Activated T-cell treated with anti-CD3 and anti-CD28 coated beads for 4 hours (primary cell): ENCODE results near the gene DIMT1.

Source experiments
- DNase-seq: peaks from one replicate; pipeline ENCODE4 v3.0.0-alpha.2; 2020

Gene DIMT1

DNA sequence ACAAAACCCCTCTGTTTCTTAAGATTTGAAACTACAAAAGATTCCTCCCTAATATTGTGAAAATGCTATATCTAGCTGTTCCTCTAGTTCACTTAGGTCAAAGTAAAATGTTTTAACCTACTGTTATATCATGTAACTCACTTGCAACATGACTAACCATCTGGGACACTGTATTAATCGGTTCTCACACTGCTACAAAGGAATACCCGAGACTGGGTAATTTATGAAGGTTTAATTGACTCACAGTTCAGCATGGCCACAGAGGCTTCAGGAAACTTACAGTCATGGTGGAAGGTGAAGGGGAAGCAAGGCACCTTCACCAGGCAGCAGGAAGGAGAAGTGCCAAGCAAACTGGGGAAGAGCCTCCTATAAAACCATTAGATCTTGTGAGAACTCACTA lies 34.7 kb downstream of the DIMT1 start:
- no peak for DNase-seq

DNA sequence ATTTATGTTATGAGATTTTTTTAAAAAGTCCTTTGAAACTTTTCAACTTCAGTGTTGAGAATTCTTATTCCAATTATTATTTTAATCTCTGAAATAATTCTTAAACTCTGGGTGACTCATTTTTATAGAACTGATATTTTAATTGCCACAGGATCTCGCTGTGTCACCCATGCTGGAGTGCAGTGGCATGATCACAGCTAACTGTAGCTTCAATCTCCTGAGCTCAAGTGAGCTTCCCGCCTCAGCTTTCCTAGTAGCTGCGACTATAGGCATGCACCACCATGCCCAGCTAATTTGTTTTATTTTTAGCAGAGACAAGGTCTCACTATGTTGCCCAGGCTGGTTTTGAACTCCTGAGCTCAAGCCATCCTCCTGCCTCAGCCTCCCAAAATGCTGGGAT lies 41.0 kb downstream of the DIMT1 start:
- no peak for DNase-seq

DNA sequence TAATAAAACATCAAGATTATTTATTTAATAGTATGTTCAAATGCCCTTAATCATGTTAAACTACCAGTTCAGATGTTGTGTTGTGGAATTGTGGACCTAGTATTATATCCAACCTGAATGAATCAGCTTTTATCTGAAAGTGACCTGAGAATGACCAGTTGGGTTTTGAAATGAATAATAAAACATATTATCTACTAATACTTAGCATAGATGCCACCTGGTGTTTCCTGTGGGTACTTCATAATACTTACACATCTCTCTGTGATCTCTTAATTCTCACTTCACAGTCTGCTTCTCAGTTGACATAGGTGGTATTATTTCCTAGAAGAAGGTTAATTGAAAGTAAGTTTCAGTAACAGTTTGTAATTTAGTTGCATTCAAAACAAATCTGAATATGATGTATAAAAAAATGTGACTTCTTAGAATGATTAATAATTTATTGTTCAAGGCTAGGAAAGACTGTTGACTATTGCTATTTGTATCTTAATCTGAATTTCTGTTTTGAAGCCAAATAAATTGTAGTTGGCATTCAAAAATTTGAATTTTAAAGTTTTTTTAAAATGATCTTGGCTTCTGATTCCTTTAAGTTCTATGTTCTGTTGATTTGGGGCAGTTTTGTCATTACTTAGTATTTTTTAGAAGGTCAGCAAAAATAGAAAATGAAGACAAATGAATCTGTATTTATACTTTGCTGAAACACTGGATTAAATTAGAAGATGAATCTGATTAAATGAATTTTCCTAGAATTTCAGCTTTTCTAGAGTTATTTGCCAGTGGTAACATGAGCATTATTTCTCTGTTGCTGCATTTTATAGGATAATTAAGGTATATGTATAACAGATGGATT lies 49.5 kb downstream of the DIMT1 start:
- no peak for DNase-seq

DNA sequence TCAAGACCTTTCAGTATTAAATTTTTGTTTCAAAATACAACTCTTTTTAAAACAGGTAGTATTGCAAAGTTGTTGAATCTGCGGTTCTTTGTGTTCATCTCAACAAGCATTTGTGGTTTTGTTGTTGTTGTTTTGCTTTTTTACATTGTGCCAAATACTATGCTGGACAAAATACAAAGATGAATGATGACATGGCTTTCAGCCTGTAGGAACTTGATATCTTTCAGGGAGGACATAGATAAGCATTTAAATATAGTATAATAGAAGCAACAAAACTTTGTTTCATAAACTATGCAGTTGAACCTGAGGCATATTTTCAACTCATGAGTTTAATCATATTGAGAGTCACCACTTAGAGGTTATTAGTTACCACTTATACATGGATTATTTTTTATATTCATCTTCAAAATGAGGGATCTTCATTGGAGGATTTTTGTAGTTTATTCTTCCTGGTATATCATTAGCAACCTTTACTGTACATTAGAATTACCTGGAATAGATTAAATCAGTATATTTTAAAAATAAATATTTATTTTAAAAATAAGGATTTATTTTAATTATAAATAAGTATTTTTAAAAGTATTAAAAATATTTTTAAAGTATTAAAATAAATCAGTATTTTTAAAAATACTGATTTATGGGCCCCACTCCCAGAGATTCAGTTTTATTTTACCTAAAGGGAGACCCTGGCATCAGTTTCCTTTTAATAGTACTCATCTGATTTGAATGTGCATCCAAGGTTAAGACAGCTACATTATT lies 54.8 kb downstream of the DIMT1 start:
- no peak for DNase-seq

DNA sequence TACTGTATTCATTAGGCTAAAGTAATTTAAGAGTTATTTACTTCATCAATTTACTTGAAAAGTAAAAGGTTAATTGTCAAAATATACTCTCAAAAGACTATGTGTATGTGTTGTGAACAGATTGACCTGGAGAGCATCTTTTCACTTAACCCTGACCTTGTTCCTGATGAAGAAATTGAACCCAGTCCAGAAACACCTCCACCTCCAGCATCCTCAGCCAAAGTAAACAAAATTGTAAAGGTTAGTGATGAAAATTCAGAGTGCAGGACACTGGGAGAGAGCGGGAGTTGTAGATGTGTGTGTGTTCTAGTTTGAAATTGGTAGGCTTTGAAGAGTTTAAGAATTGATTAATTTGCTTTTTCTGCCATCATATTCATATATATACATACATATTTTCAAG lies 55.8 kb downstream of the DIMT1 start:
- no peak for DNase-seq

DNA sequence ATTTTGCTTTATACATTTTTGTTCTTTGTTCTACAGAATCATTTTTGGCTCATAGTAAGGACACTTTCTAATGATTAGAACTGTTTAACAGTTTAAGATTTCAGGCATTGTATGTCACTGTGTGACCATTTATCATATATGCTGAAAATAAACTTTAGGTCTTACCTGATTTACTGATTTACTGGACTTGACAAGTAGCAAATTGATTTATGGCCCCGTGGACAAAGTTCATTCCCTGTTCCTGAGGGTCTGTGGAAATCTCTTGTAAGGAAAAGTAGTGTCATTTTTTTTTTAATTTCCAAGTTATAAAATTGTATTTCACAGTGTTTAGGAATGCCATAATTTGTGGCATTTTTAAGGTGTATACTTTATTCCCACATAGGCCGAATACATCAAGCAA lies 57.0 kb downstream of the DIMT1 start:
- DNase-seq: no peak

DNA sequence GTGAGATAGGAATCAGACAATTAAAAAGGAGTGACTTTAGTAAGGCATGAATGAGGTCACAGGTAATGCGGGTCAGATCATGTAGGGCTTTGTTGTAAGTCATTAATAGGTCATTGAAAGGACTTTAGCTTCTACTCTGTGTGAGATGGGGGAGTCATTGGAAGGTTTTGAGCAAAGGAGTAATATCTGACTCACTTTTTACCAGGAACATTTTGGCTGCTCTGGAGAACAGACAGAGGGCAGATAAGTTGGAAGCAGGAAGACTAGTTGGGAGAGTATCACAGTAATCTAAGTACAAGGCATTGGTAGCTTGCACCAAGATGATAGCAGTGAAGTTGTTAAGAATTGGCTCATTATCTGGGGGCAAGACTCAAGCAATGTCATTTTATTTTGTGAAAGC lies 60.3 kb downstream of the DIMT1 start:
- no peak for DNase-seq

DNA sequence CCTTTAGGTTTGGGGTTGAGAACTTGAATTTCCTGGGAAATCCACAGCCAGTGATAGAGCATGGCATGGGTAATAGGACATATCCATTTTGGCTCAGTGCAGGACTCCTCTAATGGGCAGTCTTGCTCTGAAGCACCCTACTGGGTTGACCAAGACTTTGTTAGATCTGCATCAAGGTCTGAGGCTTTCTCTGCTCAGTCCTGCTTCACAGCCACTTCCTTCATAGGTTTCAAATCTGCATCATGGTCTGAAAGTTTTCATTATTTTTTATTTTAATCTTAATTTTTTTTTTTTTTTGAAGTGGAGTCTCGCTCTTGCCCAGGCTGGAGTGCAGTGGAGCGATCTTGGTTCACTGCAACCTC lies 61.2 kb downstream of the DIMT1 start:
- DNase-seq: no peak

DNA sequence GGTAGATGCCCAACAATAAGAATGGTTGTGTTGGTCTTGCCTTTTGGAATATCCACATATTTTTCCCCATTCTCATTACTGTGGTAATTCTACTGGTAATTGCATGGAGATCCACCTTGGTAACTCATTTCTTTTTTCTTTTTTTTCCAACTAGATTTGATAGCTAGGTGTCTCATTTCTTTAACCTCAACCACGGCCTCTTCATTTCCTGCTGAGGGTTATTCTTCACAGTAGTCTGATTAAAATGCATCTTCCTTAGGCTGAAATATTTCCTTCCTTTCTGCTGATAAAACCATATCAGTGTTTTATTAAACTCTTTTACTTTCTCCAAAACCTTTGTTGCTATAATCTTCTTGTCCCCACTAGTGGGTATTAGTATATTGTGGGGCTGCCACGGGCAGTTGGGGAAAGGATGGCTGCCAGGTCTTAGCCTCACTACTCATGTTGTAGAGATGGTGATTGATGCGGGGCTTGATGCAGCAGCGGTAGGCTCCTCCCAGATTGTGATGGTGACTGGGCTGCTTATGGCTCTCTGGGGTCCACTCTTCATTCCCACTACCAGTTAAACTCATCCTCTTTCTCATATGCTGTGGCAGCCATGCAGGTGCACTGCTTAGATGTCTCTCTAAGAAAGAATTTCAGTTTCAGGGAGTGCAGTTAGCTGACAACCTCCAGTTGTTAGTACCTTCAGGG lies 61.8 kb downstream of the DIMT1 start:
- no peak for DNase-seq

DNA sequence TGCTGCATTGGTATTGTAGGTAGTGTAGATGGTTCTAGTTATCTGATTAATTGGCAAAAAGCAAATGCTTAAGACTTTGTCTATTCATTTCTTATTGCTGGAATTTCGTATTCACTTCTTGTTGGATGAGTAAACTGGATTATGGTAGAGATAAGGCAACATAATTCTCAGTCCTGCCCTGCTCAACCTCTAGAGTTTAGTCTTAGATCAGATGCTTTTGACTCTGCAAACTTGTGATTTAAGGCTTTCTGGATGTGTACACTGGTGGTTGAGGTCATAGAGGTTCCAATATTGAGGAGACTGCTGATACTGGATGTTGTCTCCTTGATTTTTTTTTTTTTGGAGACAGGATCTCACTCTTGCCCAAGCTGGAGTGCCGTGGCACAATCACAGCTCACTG lies 62.7 kb downstream of the DIMT1 start:
- DNase-seq: no peak

DNA sequence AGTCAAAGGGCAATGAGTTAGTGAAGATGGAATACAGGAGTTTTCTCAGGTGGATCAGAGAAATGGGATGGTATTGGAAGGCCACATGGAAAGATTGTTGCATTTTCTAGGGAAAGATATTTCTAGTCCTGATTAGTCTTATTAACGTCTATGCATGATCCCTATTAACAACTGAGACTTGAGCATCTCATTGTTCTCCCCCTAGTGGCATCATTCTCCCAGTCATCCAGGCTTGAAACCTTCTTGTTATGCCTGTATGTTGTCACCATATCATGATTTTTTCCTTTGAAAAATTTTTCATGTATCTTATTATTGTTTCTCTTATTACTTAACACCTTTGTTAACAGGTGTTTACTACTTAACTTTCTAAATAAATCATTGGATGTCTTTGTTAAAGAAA lies 63.3 kb downstream of the DIMT1 start:
- no peak for DNase-seq
